ENCODE results near the gene MBNL1.

Gene MBNL1

GRCh38 chr3:152290374-152290773, 21.6 kb downstream of the MBNL1 start:
- H3K4me3 ChIP-seq (ENCODE audit: low read length), result no peak overlapping the region
- DNase-seq (ENCODE audit: low read depth), result no peak
- H3K9ac ChIP-seq (ENCODE audit: low read length), result no peak overlapping the region
- no peaks in the 10 kb centered on the region for H3K9me3 ChIP-seq (ENCODE audit: control insufficient read depth, low read length)
- no peaks in the 10 kb centered on the region for H3K36me3 ChIP-seq (ENCODE audit: control insufficient read depth, insufficient read depth, low read length, severe bottlenecking)
- peaks cover 26% of the 10 kb centered on the region for H3K4me1 ChIP-seq (ENCODE audit: control insufficient read depth, insufficient read depth, low read length)
- no peaks in the 10 kb centered on the region for H3K27me3 ChIP-seq (replicated peaks; ENCODE audit: control insufficient read depth, insufficient read depth, low read length)

GRCh38 chr3:152291238-152291637, 22.5 kb downstream of the MBNL1 start:
- Histone ChIP-seq H3K9ac (ENCODE audit: low read length) (no peak overlapping the region), H3K4me3 (ENCODE audit: low read length) (no peak overlapping the region), H3K9me3 (ENCODE audit: control insufficient read depth, low read length) (no peaks in the 10 kb centered on the region), H3K36me3 (ENCODE audit: control insufficient read depth, insufficient read depth, low read length, severe bottlenecking) (no peaks in the 10 kb centered on the region), H3K27me3 (replicated peaks; ENCODE audit: control insufficient read depth, insufficient read depth, low read length) (no peaks in the 10 kb centered on the region), H3K4me1 (ENCODE audit: control insufficient read depth, insufficient read depth, low read length) (peaks cover 26% of the 10 kb centered on the region)
- DNase-seq (ENCODE audit: low read depth), result no peak

GRCh38 chr3:152291649-152292066, 22.9 kb downstream of the MBNL1 start:
- no peaks in the 10 kb centered on the region for H3K36me3 ChIP-seq (ENCODE audit: control insufficient read depth, insufficient read depth, low read length, severe bottlenecking)
- H3K4me3 ChIP-seq (ENCODE audit: low read length), result no peak overlapping the region
- peaks cover 26% of the 10 kb centered on the region for H3K4me1 ChIP-seq (ENCODE audit: control insufficient read depth, insufficient read depth, low read length)
- no peak overlapping the region for H3K9ac ChIP-seq (ENCODE audit: low read length)
- no peaks in the 10 kb centered on the region for H3K9me3 ChIP-seq (ENCODE audit: control insufficient read depth, low read length)
- no peaks in the 10 kb centered on the region for H3K27me3 ChIP-seq (replicated peaks; ENCODE audit: control insufficient read depth, insufficient read depth, low read length)
- DNase-seq (ENCODE audit: low read depth), result no peak

GRCh38 chr3:152292366-152292765, 23.6 kb downstream of the MBNL1 start:
- DNase-seq (ENCODE audit: low read depth), result no peak
- H3K36me3 ChIP-seq (ENCODE audit: control insufficient read depth, insufficient read depth, low read length, severe bottlenecking), result no peaks in the 10 kb centered on the region
- peaks cover 26% of the 10 kb centered on the region for H3K4me1 ChIP-seq (ENCODE audit: control insufficient read depth, insufficient read depth, low read length)
- no peaks in the 10 kb centered on the region for H3K9me3 ChIP-seq (ENCODE audit: control insufficient read depth, low read length)
- no peak overlapping the region for H3K4me3 ChIP-seq (ENCODE audit: low read length)
- H3K9ac ChIP-seq (ENCODE audit: low read length), result no peak overlapping the region
- no peaks in the 10 kb centered on the region for H3K27me3 ChIP-seq (replicated peaks; ENCODE audit: control insufficient read depth, insufficient read depth, low read length)

- H3K4me1 ChIP-seq (ENCODE audit: control insufficient read depth, insufficient read depth, low read length), result peaks cover 31% of the 10 kb centered on the region
- no peak overlapping the region for H3K9ac ChIP-seq (ENCODE audit: low read length)
- H3K9me3 ChIP-seq (ENCODE audit: control insufficient read depth, low read length), result no peaks in the 10 kb centered on the region
- H3K36me3 ChIP-seq (ENCODE audit: control insufficient read depth, insufficient read depth, low read length, severe bottlenecking), result no peaks in the 10 kb centered on the region
- no peak for DNase-seq (ENCODE audit: low read depth)
- no peak overlapping the region for H3K4me3 ChIP-seq (ENCODE audit: low read length)
- H3K27me3 ChIP-seq (replicated peaks; ENCODE audit: control insufficient read depth, insufficient read depth, low read length), result no peaks in the 10 kb centered on the region
Measured at GRCh38 chr3:152293347-152294006, 24.7 kb downstream of the MBNL1 start.

- DNase-seq (ENCODE audit: low read depth), result no peak
- H3K36me3 ChIP-seq (ENCODE audit: control insufficient read depth, insufficient read depth, low read length, severe bottlenecking), result peaks cover 8% of the 10 kb centered on the region
- no peak overlapping the region for H3K9ac ChIP-seq (ENCODE audit: low read length)
- H3K4me3 ChIP-seq (ENCODE audit: low read length), result no peak overlapping the region
- peaks cover 34% of the 10 kb centered on the region for H3K4me1 ChIP-seq (ENCODE audit: control insufficient read depth, insufficient read depth, low read length)
- no peaks in the 10 kb centered on the region for H3K27me3 ChIP-seq (replicated peaks; ENCODE audit: control insufficient read depth, insufficient read depth, low read length)
- no peaks in the 10 kb centered on the region for H3K9me3 ChIP-seq (ENCODE audit: control insufficient read depth, low read length)
Measured at GRCh38 chr3:152295344-152295743, 26.6 kb downstream of the MBNL1 start.

- no peak overlapping the region for H3K4me3 ChIP-seq (ENCODE audit: low read length)
- H3K9me3 ChIP-seq (ENCODE audit: control insufficient read depth, low read length), result no peaks in the 10 kb centered on the region
- H3K4me1 ChIP-seq (ENCODE audit: control insufficient read depth, insufficient read depth, low read length), result peaks cover 39% of the 10 kb centered on the region
- no peak for DNase-seq (ENCODE audit: low read depth)
- peaks cover 10% of the 10 kb centered on the region for H3K36me3 ChIP-seq (ENCODE audit: control insufficient read depth, insufficient read depth, low read length, severe bottlenecking)
- H3K27me3 ChIP-seq (replicated peaks; ENCODE audit: control insufficient read depth, insufficient read depth, low read length), result no peaks in the 10 kb centered on the region
- H3K9ac ChIP-seq (ENCODE audit: low read length), result no peak overlapping the region
Measured at GRCh38 chr3:152295806-152296205, 27.1 kb downstream of the MBNL1 start.

GRCh38 chr3:152296382-152296781, 27.7 kb downstream of the MBNL1 start:
- no peak for DNase-seq (ENCODE audit: low read depth)
- no peak overlapping the region for H3K4me3 ChIP-seq (ENCODE audit: low read length)
- no peaks in the 10 kb centered on the region for H3K9me3 ChIP-seq (ENCODE audit: control insufficient read depth, low read length)
- H3K4me1 ChIP-seq (ENCODE audit: control insufficient read depth, insufficient read depth, low read length), result peaks cover 43% of the 10 kb centered on the region
- no peaks in the 10 kb centered on the region for H3K27me3 ChIP-seq (replicated peaks; ENCODE audit: control insufficient read depth, insufficient read depth, low read length)
- H3K9ac ChIP-seq (ENCODE audit: low read length), result no peak overlapping the region
- peaks cover 10% of the 10 kb centered on the region for H3K36me3 ChIP-seq (ENCODE audit: control insufficient read depth, insufficient read depth, low read length, severe bottlenecking)

GRCh38 chr3:152296971-152297370, 28.2 kb downstream of the MBNL1 start:
- DNase-seq (ENCODE audit: low read depth), result no peak
- Histone ChIP-seq H3K9ac (ENCODE audit: low read length) (no peak overlapping the region), H3K27me3 (replicated peaks; ENCODE audit: control insufficient read depth, insufficient read depth, low read length) (no peaks in the 10 kb centered on the region), H3K4me3 (ENCODE audit: low read length) (no peak overlapping the region), H3K36me3 (ENCODE audit: control insufficient read depth, insufficient read depth, low read length, severe bottlenecking) (peaks cover 10% of the 10 kb centered on the region), H3K9me3 (ENCODE audit: control insufficient read depth, low read length) (no peaks in the 10 kb centered on the region), H3K4me1 (ENCODE audit: control insufficient read depth, insufficient read depth, low read length) (peaks cover 43% of the 10 kb centered on the region)

GRCh38 chr3:152298393-152299248, 29.9 kb downstream of the MBNL1 start:
- no peaks in the 10 kb centered on the region for H3K27me3 ChIP-seq (replicated peaks; ENCODE audit: control insufficient read depth, insufficient read depth, low read length)
- peak overlapping the region; percentile 78 for H3K4me3 ChIP-seq (ENCODE audit: low read length)

GRCh38 chr3:152299249-152299976, 30.7 kb downstream of the MBNL1 start:
- H3K4me1 ChIP-seq (ENCODE audit: control insufficient read depth, insufficient read depth, low read length), result peaks cover 56% of the 10 kb centered on the region
- no peak for DNase-seq (ENCODE audit: low read depth)
- no peaks in the 10 kb centered on the region for H3K9me3 ChIP-seq (ENCODE audit: control insufficient read depth, low read length)
- peak overlapping the region; percentile 77 for H3K9ac ChIP-seq (ENCODE audit: low read length)
- peak overlapping the region; percentile 78 for H3K4me3 ChIP-seq (ENCODE audit: low read length)
- H3K36me3 ChIP-seq (ENCODE audit: control insufficient read depth, insufficient read depth, low read length, severe bottlenecking), result peaks cover 10% of the 10 kb centered on the region
- H3K27me3 ChIP-seq (replicated peaks; ENCODE audit: control insufficient read depth, insufficient read depth, low read length), result no peaks in the 10 kb centered on the region

More at GRCh38 chr3:152298393-152299248, 29.9 kb downstream of the MBNL1 start:
- Histone ChIP-seq H3K4me1 (ENCODE audit: control insufficient read depth, insufficient read depth, low read length) (peaks cover 50% of the 10 kb centered on the region), H3K36me3 (ENCODE audit: control insufficient read depth, insufficient read depth, low read length, severe bottlenecking) (peaks cover 10% of the 10 kb centered on the region), H3K9me3 (ENCODE audit: control insufficient read depth, low read length) (no peaks in the 10 kb centered on the region), H3K9ac (ENCODE audit: low read length) (peak overlapping the region; percentile 77)
- peak; percentile 98 for DNase-seq (ENCODE audit: low read depth)

Measured in adipocyte (in vitro differentiated cells).